Esophagus muscularis mucosa (tissue), 4 donors: ENCODE results near the gene CTRL.

Source experiments
- EP300 ChIP-seq: sonication (generic); formaldehyde crosslinking; IDR thresholded peaks from one replicate; pipeline ENCODE4 v1.6.1; 2017; ENCODE audit warnings: antibody characterized with exemption
- POLR2A ChIP-seq: fragments of 450-650 bp; IDR thresholded peaks from one replicate; pipeline ENCODE4 v1.6.1; 2017; ENCODE audit warnings: antibody characterized with exemption, moderate library complexity, mild to moderate bottlenecking, low read depth
- POLR2AphosphoS5 ChIP-seq, 2 donors: sonication (generic); formaldehyde crosslinking; IDR thresholded peaks; one replicate each; pipeline ENCODE4 v1.6.1; 2017; ENCODE audit warnings: antibody characterized with exemption in 2 of 2
- TF ChIP-seq, protein P1 (sequence below), 3 experiments: fragments of 200-600 bp in 2 of 3; fragments of 450-650 bp in 1 of 3; sonication (generic) in 2 of 3; IDR thresholded peaks; one replicate each; pipeline ENCODE4 v1.5.1; 2017 to 2019; ENCODE audit warnings: antibody characterized with exemption in 3 of 3, mild to moderate bottlenecking in 2 of 3, moderate library complexity in 1 of 3

DNA sequence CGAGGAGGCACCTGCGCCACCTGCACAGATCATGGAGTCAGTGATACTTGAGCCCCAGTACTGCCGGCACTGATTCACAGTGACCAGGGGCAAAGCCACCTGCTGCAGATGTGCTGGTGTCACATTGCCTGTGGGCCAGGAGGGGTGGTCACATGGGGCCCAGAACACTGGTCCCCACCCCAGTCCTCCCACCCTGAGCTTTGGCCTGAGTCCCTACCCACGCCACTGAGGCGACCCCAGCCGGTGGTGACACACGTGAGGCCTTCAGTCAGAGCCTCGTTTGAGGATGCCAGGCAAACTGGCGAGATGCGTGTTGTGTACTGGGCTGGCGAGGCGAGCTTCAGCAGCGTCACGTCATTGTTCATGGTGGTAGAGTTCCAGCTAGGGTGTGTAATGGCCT is 1.5 kb downstream of the CTRL start:
- TF ChIP-seq, protein P1, sequence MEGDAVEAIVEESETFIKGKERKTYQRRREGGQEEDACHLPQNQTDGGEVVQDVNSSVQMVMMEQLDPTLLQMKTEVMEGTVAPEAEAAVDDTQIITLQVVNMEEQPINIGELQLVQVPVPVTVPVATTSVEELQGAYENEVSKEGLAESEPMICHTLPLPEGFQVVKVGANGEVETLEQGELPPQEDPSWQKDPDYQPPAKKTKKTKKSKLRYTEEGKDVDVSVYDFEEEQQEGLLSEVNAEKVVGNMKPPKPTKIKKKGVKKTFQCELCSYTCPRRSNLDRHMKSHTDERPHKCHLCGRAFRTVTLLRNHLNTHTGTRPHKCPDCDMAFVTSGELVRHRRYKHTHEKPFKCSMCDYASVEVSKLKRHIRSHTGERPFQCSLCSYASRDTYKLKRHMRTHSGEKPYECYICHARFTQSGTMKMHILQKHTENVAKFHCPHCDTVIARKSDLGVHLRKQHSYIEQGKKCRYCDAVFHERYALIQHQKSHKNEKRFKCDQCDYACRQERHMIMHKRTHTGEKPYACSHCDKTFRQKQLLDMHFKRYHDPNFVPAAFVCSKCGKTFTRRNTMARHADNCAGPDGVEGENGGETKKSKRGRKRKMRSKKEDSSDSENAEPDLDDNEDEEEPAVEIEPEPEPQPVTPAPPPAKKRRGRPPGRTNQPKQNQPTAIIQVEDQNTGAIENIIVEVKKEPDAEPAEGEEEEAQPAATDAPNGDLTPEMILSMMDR (IDR thresholded peaks at IDR 0.05) = no peak
- TF ChIP-seq POLR2A (no peak), EP300 (no peak), POLR2AphosphoS5 (IDR thresholded peaks at IDR 0.05) (no peak)
